Neural progenitor cell (in vitro differentiated cells): ENCODE results near the gene ULBP2. TPM values are rescaled to one million over a fixed set of nuclear protein-coding genes. Genes with fewer than 3 reads are reported as not detected.
"Not testable (repeated sequence)": the region's sequence is repeated elsewhere in the genome, so short reads cannot be mapped to it uniquely, and the experiment has no call there.

ENCODE experiments used
- DNase-seq: peaks from one replicate; pipeline ENCODE4 v3.0.0-alpha.2; 2016; ENCODE audit warnings: low spot score
- H2AFZ ChIP-seq: fragments of 200-600 bp; sonication (generic); replicated peaks from 2 replicates; pipeline ENCODE4 v1.6.1; 2016; ENCODE audit warnings: antibody characterized with exemption
- H3F3A ChIP-seq: fragments of 200-600 bp; sonication (generic); 2 replicates; pipeline ENCODE4 v1.6.1; 2016; ENCODE audit warnings: antibody characterized with exemption, low read depth
- H3K27ac ChIP-seq: fragments of 200-600 bp; sonication (generic); 2 replicates; pipeline ENCODE4 v1.5.1; 2016; ENCODE audit warnings: mild to moderate bottlenecking
- H3K27me3 ChIP-seq: fragments of 200-600 bp; sonication (generic); 2 replicates; pipeline ENCODE4 v1.6.1; 2016; ENCODE audit warnings: mild to moderate bottlenecking, moderate library complexity
- H3K36me3 ChIP-seq: fragments of 200-600 bp; sonication (generic); 2 replicates; pipeline ENCODE4 v1.5.1; 2016
- H3K4me1 ChIP-seq: fragments of 200-600 bp; sonication (generic); 2 replicates; pipeline ENCODE4 v1.6.1; 2016; ENCODE audit warnings: mixed run types
- H3K4me2 ChIP-seq: fragments of 200-600 bp; sonication (generic); 2 replicates; pipeline ENCODE4 v1.6.1; 2016
- H3K4me3 ChIP-seq: fragments of 200-600 bp; sonication (generic); 2 replicates; pipeline ENCODE4 v1.5.1; 2016
- H3K79me2 ChIP-seq: fragments of 200-600 bp; sonication (generic); 2 replicates; pipeline ENCODE4 v1.6.1; 2016; ENCODE audit warnings: low read depth
- H3K9ac ChIP-seq: fragments of 200-600 bp; sonication (generic); 2 replicates; pipeline ENCODE4 v1.6.1; 2016
- H3K9me3 ChIP-seq: fragments of 200-600 bp; sonication (generic); 2 replicates; pipeline ENCODE4 v1.5.1; 2016; ENCODE audit warnings: low read depth
- H4K20me1 ChIP-seq: fragments of 200-600 bp; sonication (generic); 2 replicates; pipeline ENCODE4 v1.6.1; 2016; ENCODE audit warnings: low read depth
- H3K27ac Mint-ChIP-seq: 3 replicates; pipeline ENCODE4 v1.8.0; 2021; ENCODE audit warnings: mixed read lengths
- H3K27me3 Mint-ChIP-seq: 2 replicates; pipeline ENCODE4 v1.8.0; 2022; ENCODE audit warnings: low read depth, mild to moderate bottlenecking, inconsistent platforms, moderate library complexity, mixed read lengths; ENCODE audit not compliant: insufficient read depth
- H3K36me3 Mint-ChIP-seq: 3 replicates; pipeline ENCODE4 v1.8.0; 2021; ENCODE audit warnings: mixed read lengths
- H3K4me1 Mint-ChIP-seq: 3 replicates; pipeline ENCODE4 v1.8.0; 2021; ENCODE audit warnings: mixed read lengths
- H3K4me3 Mint-ChIP-seq: 3 replicates; pipeline ENCODE4 v1.8.0; 2021; ENCODE audit warnings: mild to moderate bottlenecking, moderate library complexity, mixed read lengths
- H3K9me3 Mint-ChIP-seq: 3 replicates; pipeline ENCODE4 v1.8.0; 2020; ENCODE audit warnings: mixed read lengths
- CTCF ChIP-seq: fragments of 200-600 bp; sonication (generic); IDR thresholded peaks from 2 replicates; pipeline ENCODE4 v1.5.1; 2017; ENCODE audit warnings: antibody characterized with exemption, mild to moderate bottlenecking
- EZH2 ChIP-seq: fragments of 200-600 bp; sonication (generic); IDR thresholded peaks from 2 replicates; pipeline ENCODE4 v1.6.1; 2017; ENCODE audit warnings: antibody characterized with exemption, mild to moderate bottlenecking, moderate library complexity
- EZH2phosphoT487 ChIP-seq: fragments of 200-600 bp; sonication (generic); IDR thresholded peaks from 2 replicates; pipeline ENCODE4 v1.6.1; 2017; ENCODE audit warnings: antibody characterized with exemption
- total RNA-seq: library from RNA; depleted of rRNA; stranded (reverse); fragments of >200 nt; gene quantifications from 2 replicates; pipeline ENCODE4 v1.2.3, GENCODE V29; 2015; ENCODE audit warnings: low replicate concordance

ULBP2 gene
- total RNA-seq, 1 donor from 2014 or later, result not detected

- peaks cover 4% of the 10 kb centered on the region for H3F3A ChIP-seq
These were observed 46.9 kb downstream of the ULBP2 start for GRCh38 chr6:149988550-149989346.

GRCh38 chr6:149990212-149990660 is 48.4 kb downstream of the ULBP2 start:
- DNase-seq, result peak; percentile 41
- H3K27me3 Mint-ChIP-seq, result peaks cover 87% of the 10 kb centered on the region

More at GRCh38 chr6:149988550-149989346, 46.9 kb downstream of the ULBP2 start:
- Histone ChIP-seq H3K4me1 (no peaks in the 10 kb centered on the region), H3K4me3 (no peak overlapping the region), H2AFZ (no peak overlapping the region), H3K79me2 (no peaks in the 10 kb centered on the region), H3K27me3 (peaks cover 98% of the 10 kb centered on the region), H3K4me2 (no peak overlapping the region), H3K9me3 (peaks cover 4% of the 10 kb centered on the region), H4K20me1 (peaks cover 26% of the 10 kb centered on the region), H3K36me3 (no peaks in the 10 kb centered on the region), H3K27ac (no peak overlapping the region), H3K9ac (no peak overlapping the region)
- H3K27me3 Mint-ChIP-seq, result peaks cover 92% of the 10 kb centered on the region
- H3K4me1 Mint-ChIP-seq, result peaks cover 16% of the 10 kb centered on the region
- peaks cover 2% of the 10 kb centered on the region for H3K36me3 Mint-ChIP-seq
- TF ChIP-seq EZH2phosphoT487 (peak; percentile 3), EZH2 (peak; percentile 52), CTCF (no peak)
- DNase-seq, result no peak
- peaks cover 32% of the 10 kb centered on the region for H3K9me3 Mint-ChIP-seq
- no peak overlapping the region for H3K27ac Mint-ChIP-seq
- peak overlapping the region; percentile 42 for H3K4me3 Mint-ChIP-seq

DNA sequence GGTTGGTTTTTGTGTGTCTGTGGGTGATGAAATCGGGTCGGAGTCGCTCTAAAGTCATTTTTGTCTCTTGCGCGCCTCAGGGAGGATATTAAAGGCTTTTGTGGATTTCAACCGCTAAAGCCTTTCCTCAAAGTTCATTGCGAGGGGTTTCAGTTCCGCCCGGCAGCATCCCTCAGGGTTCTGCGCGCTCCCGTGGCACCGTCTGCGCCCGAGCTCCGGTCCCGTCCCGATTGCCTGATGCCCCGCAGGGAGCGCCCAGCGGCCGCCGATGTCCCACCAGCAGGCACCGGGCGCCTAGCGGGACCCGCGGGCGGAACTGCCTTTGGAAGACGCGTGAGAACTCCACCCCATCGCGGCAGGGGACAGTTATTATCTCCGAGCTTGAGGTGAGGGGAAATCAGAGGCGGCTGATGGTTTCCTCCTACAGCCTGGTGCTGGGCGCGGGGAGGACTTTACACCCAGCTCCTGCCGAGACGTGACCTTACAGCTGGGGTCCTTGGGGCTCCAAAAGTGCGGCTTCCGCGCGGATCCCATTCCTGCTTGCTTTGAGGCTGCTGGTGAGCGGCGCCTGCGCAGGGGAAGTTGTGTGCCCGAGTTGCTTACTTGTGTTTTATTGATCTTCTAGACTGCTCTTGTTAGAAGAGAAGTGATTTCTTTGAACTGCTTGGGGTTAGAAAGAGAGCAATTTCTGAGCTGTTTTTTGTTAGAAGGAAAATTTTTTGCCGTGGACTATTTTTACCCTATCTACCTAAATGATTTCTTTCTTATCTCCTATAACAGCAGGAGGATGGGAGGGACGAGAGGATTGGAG is 49.1 kb downstream of the ULBP2 start:
- Histone ChIP-seq H3K36me3 (no peaks in the 10 kb centered on the region), H3K4me3 (peak overlapping the region; percentile 34), H3K27me3 (peaks cover 100% of the 10 kb centered on the region), H2AFZ (no peak overlapping the region), H3K4me1 (no peaks in the 10 kb centered on the region), H3K4me2 (peak overlapping the region; percentile 68), H3K79me2 (no peaks in the 10 kb centered on the region), H3K9ac (no peak overlapping the region), H3K27ac (no peak overlapping the region), H3K9me3 (peaks cover 4% of the 10 kb centered on the region), H3F3A (peaks cover 4% of the 10 kb centered on the region), H4K20me1 (peaks cover 26% of the 10 kb centered on the region)
- H3K27me3 Mint-ChIP-seq, result peaks cover 85% of the 10 kb centered on the region
- no peak overlapping the region for H3K27ac Mint-ChIP-seq
- peaks cover 16% of the 10 kb centered on the region for H3K4me1 Mint-ChIP-seq
- TF ChIP-seq EZH2, result peak; percentile 93
- no peak for TF ChIP-seq CTCF
- peak; percentile 94 for TF ChIP-seq EZH2phosphoT487
- peaks cover 31% of the 10 kb centered on the region for H3K9me3 Mint-ChIP-seq
- peak overlapping the region; percentile 79 for H3K4me3 Mint-ChIP-seq
- peak; percentile 62 for DNase-seq
- peaks cover 2% of the 10 kb centered on the region for H3K36me3 Mint-ChIP-seq

More at GRCh38 chr6:149990212-149990660, 48.4 kb downstream of the ULBP2 start:
- Histone ChIP-seq H3K79me2 (no peaks in the 10 kb centered on the region), H3K4me1 (no peaks in the 10 kb centered on the region), H2AFZ (no peak overlapping the region), H3K27ac (no peak overlapping the region), H3F3A (peaks cover 4% of the 10 kb centered on the region), H3K9me3 (peaks cover 4% of the 10 kb centered on the region), H3K27me3 (peaks cover 100% of the 10 kb centered on the region), H3K4me2 (peak overlapping the region; percentile 68), H3K36me3 (no peaks in the 10 kb centered on the region), H3K9ac (no peak overlapping the region), H3K4me3 (no peak overlapping the region), H4K20me1 (peaks cover 26% of the 10 kb centered on the region)
- Mint-ChIP-seq H3K36me3 (peaks cover 2% of the 10 kb centered on the region), H3K9me3 (peaks cover 34% of the 10 kb centered on the region), H3K27ac (no peak overlapping the region), H3K4me3 (peak overlapping the region; percentile 78), H3K4me1 (peaks cover 16% of the 10 kb centered on the region)
- TF ChIP-seq CTCF, result no peak
- peak; percentile 94 for TF ChIP-seq EZH2
- peak; percentile 91 for TF ChIP-seq EZH2phosphoT487

DNA sequence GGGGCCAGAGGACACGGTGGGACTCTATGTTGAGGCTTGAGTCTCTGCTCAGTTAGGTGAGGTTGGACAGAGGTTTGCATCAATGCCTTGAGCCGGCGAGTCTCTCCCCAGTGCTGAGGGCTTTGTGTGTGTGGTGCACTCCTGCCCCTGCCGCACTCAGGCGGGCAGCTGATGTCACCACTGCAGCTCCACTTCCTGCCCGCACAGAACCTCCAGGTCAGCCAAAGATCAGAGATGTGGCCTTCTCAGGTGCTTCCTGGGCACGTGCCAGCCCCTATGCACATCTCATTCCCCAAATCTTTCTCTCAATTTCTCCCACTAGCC is 49.6 kb downstream of the ULBP2 start:
- Histone ChIP-seq H4K20me1 (peaks cover 26% of the 10 kb centered on the region), H3K4me2 (peak overlapping the region; percentile 68), H3K27me3 (peaks cover 100% of the 10 kb centered on the region), H3K4me3 (peak overlapping the region; percentile 34)
- Mint-ChIP-seq H3K4me3 (peak overlapping the region; percentile 79), H3K4me1 (peaks cover 16% of the 10 kb centered on the region), H3K27me3 (peaks cover 81% of the 10 kb centered on the region), H3K9me3 (peaks cover 31% of the 10 kb centered on the region)
- H2AFZ ChIP-seq, H3K9me3 ChIP-seq, H3K27ac ChIP-seq, H3K9ac ChIP-seq, H3K36me3 Mint-ChIP-seq, H3K36me3 ChIP-seq, H3K27ac Mint-ChIP-seq, H3K4me1 ChIP-seq, H3K79me2 ChIP-seq, H3F3A ChIP-seq: not testable (repeated sequence)
- DNase-seq, result peak; percentile 39
